Caco-2 (cell line): ENCODE data around the gene LTBP1. TPM values are rescaled to one million over a fixed set of nuclear protein-coding genes. Genes with fewer than 3 reads are reported as not detected.

Experiments used
- BruUV-seq: library from RNA; stranded (reverse); fragments of 400-500 nt; replicated peaks from 2 replicates; lab custom pipeline; 2021; lab: Mats Ljungman, UMichigan
- CTCF ChIA-PET: fragments of 300-600 bp; sonication (Branson Sonifier 250); formaldehyde crosslinking; loops from one replicate; lab custom pipeline; 2022; ENCODE audit warnings: antibody characterized with exemption; lab: Charles Lee
- POLR2A ChIA-PET: fragments of 300-600 bp; sonication (Branson Sonifier 250); formaldehyde crosslinking; loops from one replicate; lab custom pipeline; 2022; ENCODE audit warnings: antibody characterized with exemption; lab: Charles Lee
- DNase-seq, 2 experiments: peaks; one replicate each; pipeline versions ENCODE4 v3.0.0 to v3.0.0-alpha.2; 2020 to 2022
- H3K27me3 ChIP-seq: replicated peaks from 2 replicates; pipeline ENCODE4 v1.6.0; 2011; ENCODE audit warnings: low read length; ENCODE audit not compliant: control insufficient read depth, insufficient read depth
- H3K36me3 ChIP-seq: 2 replicates; pipeline ENCODE4 v1.5.1; 2011; ENCODE audit warnings: low read length; ENCODE audit not compliant: control insufficient read depth, insufficient read depth
- H3K4me1 ChIP-seq: fragments of 250-450 bp; sonication (Bioruptor Pico); 2 replicates; pipeline ENCODE4 v1.5.1; 2020; ENCODE audit warnings: mild to moderate bottlenecking
- H3K4me3 ChIP-seq: 2 replicates; pipeline ENCODE4 v1.5.1; 2011; ENCODE audit warnings: low read depth, mild to moderate bottlenecking, control low read depth, low read length
- H3K9me3 ChIP-seq: fragments of 250-450 bp; sonication (Bioruptor Pico); 2 replicates; pipeline ENCODE4 v1.5.1; 2020; ENCODE audit warnings: mild to moderate bottlenecking, moderate library complexity
- H3K27ac Mint-ChIP-seq: one replicate; pipeline ENCODE4 v1.8.0; 2022; ENCODE audit warnings: mixed read lengths; ENCODE audit not compliant: unreplicated experiment
- H3K27me3 Mint-ChIP-seq: one replicate; pipeline ENCODE4 v1.8.0; 2022; ENCODE audit warnings: mixed read lengths; ENCODE audit not compliant: insufficient read depth, unreplicated experiment
- H3K36me3 Mint-ChIP-seq: one replicate; pipeline ENCODE4 v1.8.0; 2022; ENCODE audit warnings: mild to moderate bottlenecking, mixed read lengths; ENCODE audit not compliant: insufficient read depth, unreplicated experiment
- H3K4me1 Mint-ChIP-seq: one replicate; pipeline ENCODE4 v1.8.0; 2022; ENCODE audit warnings: low read depth, mixed read lengths; ENCODE audit not compliant: unreplicated experiment
- H3K4me3 Mint-ChIP-seq: one replicate; pipeline ENCODE4 v1.8.0; 2022; ENCODE audit warnings: mild to moderate bottlenecking, moderate library complexity, mixed read lengths; ENCODE audit not compliant: unreplicated experiment
- H3K9me3 Mint-ChIP-seq: one replicate; pipeline ENCODE4 v1.8.0; 2022; ENCODE audit warnings: mixed read lengths; ENCODE audit not compliant: unreplicated experiment
- intact Hi-C: fragments of 100-400 bp; cut with micrococcal nuclease; formaldehyde crosslinking; loops from one replicate; pipeline ENCODE4 v1.10.0; 2022; ENCODE audit not compliant: unreplicated experiment
- total RNA-seq: library from RNA; stranded (reverse); gene quantifications from 2 replicates; pipeline ENCODE4 v1.2.3, GENCODE V29; 2022
- TF ChIP-seq, protein P1 (sequence below), 2 experiments: fragments of 200-600 bp in 1 of 2; IDR thresholded peaks; 1 replicate in 1 of 2; 2 replicates in 1 of 2; pipeline versions ENCODE4 v1.5.1 to v1.8.0; 2011 to 2022; ENCODE audit warnings: antibody characterized with exemption in 1 of 2, control low read depth in 1 of 2, inconsistent platforms in 1 of 2, low read depth in 1 of 2, low read length in 1 of 2, mild to moderate bottlenecking in 1 of 2, moderate library complexity in 1 of 2; ENCODE audit not compliant: insufficient read depth in 1 of 2, severe bottlenecking in 1 of 2, unreplicated experiment in 1 of 2

LTBP1 gene
- total RNA-seq, 1 experiment from 2014 or later = 64.2 TPM

- Mint-ChIP-seq H3K27me3 (no peaks in the 10 kb centered on the region), H3K4me3 (no peak overlapping the region), H3K36me3 (no peaks in the 10 kb centered on the region), H3K9me3 (no peaks in the 10 kb centered on the region), H3K27ac (no peak overlapping the region), H3K4me1 (no peaks in the 10 kb centered on the region)
- Histone ChIP-seq H3K4me3 (no peak overlapping the region), H3K27me3 (no peaks in the 10 kb centered on the region), H3K4me1 (no peaks in the 10 kb centered on the region), H3K9me3 (no peaks in the 10 kb centered on the region), H3K36me3 (no peaks in the 10 kb centered on the region)
- no peak for DNase-seq
- intact Hi-C loops = loop anchor here (1.0 to 10.0 kb wide), 2 partner anchors 346 to 826 kb away; no protein-coding TSS in a partner anchor
- BruUV-seq = no TSS peak
- TF ChIP-seq, protein P1, sequence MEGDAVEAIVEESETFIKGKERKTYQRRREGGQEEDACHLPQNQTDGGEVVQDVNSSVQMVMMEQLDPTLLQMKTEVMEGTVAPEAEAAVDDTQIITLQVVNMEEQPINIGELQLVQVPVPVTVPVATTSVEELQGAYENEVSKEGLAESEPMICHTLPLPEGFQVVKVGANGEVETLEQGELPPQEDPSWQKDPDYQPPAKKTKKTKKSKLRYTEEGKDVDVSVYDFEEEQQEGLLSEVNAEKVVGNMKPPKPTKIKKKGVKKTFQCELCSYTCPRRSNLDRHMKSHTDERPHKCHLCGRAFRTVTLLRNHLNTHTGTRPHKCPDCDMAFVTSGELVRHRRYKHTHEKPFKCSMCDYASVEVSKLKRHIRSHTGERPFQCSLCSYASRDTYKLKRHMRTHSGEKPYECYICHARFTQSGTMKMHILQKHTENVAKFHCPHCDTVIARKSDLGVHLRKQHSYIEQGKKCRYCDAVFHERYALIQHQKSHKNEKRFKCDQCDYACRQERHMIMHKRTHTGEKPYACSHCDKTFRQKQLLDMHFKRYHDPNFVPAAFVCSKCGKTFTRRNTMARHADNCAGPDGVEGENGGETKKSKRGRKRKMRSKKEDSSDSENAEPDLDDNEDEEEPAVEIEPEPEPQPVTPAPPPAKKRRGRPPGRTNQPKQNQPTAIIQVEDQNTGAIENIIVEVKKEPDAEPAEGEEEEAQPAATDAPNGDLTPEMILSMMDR (IDR thresholded peaks at IDR 0.05; ENCODE audit: insufficient read depth in 1 of 2, low read depth in 1 of 2, low read length in 1 of 2, severe bottlenecking in 1 of 2, unreplicated experiment in 1 of 2) = no peak
- ChIA-PET CTCF (interaction anchor here (0.6 to 0.7 kb wide), 2 partner anchors 844 to 1060 kb away, joined by 3 to 5 read pairs; no protein-coding TSS in a partner anchor), POLR2A (no interaction called here)
Measured at GRCh38 chr2:33380719-33381118, 434.0 kb downstream of the LTBP1 start.

DNA sequence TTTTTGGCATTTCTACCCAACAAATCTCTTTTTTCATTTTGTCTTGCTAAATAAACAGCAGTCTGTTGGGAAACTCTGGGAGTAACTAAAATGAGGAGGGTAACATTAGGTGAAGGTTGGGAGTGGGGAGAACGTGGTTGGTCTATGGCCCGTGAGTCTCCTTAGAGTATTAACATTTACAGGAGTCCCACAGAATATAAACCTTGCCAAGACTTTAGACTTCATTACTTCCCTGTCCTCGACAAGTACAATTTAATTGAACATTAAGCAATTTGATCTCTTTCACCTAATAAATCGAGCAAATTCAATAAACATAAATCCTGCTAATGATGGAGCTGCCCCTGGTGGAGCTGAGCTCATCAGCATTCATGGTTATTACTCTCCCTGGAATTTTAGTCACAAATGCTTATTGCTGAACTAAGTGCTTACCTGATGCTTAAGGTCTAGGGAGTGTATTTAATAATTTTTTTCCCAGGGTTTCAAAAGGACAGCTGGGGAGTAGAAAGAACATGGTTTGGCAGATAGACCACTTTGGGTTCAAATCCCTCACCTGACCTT is 434.6 kb downstream of the LTBP1 start:
- Mint-ChIP-seq H3K4me1 (no peaks in the 10 kb centered on the region), H3K27me3 (no peaks in the 10 kb centered on the region), H3K27ac (no peak overlapping the region), H3K4me3 (no peak overlapping the region), H3K36me3 (no peaks in the 10 kb centered on the region), H3K9me3 (no peaks in the 10 kb centered on the region)
- TF ChIP-seq, protein P1 (IDR thresholded peaks at IDR 0.05; ENCODE audit: insufficient read depth in 1 of 2, low read depth in 1 of 2, low read length in 1 of 2, severe bottlenecking in 1 of 2, unreplicated experiment in 1 of 2) = no peak
- H3K9me3 ChIP-seq = no peaks in the 10 kb centered on the region
- ChIA-PET POLR2A (no interaction called here), CTCF (interaction anchor here (0.7 kb wide), 1 partner anchor 56 kb away, joined by 7 read pairs; no protein-coding TSS in a partner anchor)
- no TSS peak for BruUV-seq
- H3K27me3 ChIP-seq = no peaks in the 10 kb centered on the region
- H3K36me3 ChIP-seq = no peaks in the 10 kb centered on the region
- H3K4me3 ChIP-seq = no peak overlapping the region
- H3K4me1 ChIP-seq = no peaks in the 10 kb centered on the region
- no peak for DNase-seq
- intact Hi-C loops = loop anchor here (10.0 kb wide), 1 partner anchor 827 kb away; no protein-coding TSS in a partner anchor

DNA sequence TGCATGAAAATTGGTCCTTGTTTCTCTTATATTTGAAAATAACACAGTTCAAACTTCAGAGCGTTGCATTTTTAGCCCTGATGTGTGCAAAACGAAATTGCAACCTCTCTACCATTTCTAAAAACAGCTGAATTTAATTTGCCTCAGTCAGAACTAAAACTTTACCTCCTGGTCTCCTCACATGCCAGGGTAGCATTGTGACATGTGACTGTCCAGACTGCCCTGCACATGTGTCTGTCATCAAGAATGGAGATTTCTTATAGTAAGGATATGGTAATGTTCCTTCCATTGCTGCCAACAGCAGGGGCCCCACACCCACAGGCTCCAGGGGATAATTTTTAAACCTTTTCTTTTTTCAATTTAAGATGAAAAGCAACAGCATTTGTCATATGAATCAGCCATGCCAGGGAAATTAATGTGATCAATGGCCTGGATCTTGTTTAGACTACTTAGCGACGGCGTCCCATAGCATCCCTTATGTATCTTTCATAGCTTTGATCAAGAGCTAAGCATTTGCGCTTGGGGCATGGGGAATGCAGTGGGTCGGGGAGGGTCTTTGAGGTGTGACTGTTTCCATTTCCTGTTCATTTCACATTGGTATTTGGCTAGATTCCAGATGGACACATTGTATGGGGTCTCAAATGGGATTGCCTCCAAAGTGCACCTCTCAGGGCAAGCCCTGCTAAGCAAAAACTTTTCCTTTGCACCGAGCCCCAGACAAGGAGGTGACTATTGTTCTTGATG is 437.3 kb downstream of the LTBP1 start:
- ChIA-PET CTCF (no interaction called here), POLR2A (no interaction called here)
- TF ChIP-seq, protein P1 (IDR thresholded peaks at IDR 0.05; ENCODE audit: insufficient read depth in 1 of 2, low read depth in 1 of 2, low read length in 1 of 2, severe bottlenecking in 1 of 2, unreplicated experiment in 1 of 2) = no peak
- no peak overlapping the region for H3K4me3 ChIP-seq
- Mint-ChIP-seq H3K4me3 (no peak overlapping the region), H3K27ac (no peak overlapping the region), H3K27me3 (no peaks in the 10 kb centered on the region), H3K4me1 (no peaks in the 10 kb centered on the region), H3K9me3 (no peaks in the 10 kb centered on the region), H3K36me3 (no peaks in the 10 kb centered on the region)
- H3K36me3 ChIP-seq = no peaks in the 10 kb centered on the region
- no peaks in the 10 kb centered on the region for H3K4me1 ChIP-seq
- no peak for DNase-seq
- intact Hi-C loops = loop anchor here (10.0 kb wide), 1 partner anchor 829 kb away; no protein-coding TSS in a partner anchor
- H3K27me3 ChIP-seq = no peaks in the 10 kb centered on the region
- H3K9me3 ChIP-seq = no peaks in the 10 kb centered on the region
- no TSS peak for BruUV-seq
